Stimulated activated CD4-positive, alpha-beta T cell treated with anti-CD3 and anti-CD28 coated beads, TNF-alpha, amount 100 ng/mL, for 1 hour (primary cell): ENCODE results near the gene NTRK2.
"Not testable (repeated sequence)": the region's sequence is repeated elsewhere in the genome, so short reads cannot be mapped to it uniquely, and the experiment has no call there.

ENCODE experiments used
- DNase-seq, 3 donors: peaks; one replicate each; pipeline ENCODE4 v3.0.0-alpha.2; 2020; ENCODE audit warnings: low read depth in 3 of 3, low spot score in 1 of 3

The NTRK2 gene

GRCh38 chr9:85055506-85056202 lies 386.1 kb downstream of the NTRK2 start:
- no peak for DNase-seq

GRCh38 chr9:85056203-85056572 lies 386.7 kb downstream of the NTRK2 start:
- DNase-seq, result no peak

- DNase-seq, result no peak
Observed at GRCh38 chr9:85061969-85062368, 392.4 kb downstream of the NTRK2 start.

- no peak for DNase-seq
Observed at GRCh38 chr9:85062385-85063022, 393.0 kb downstream of the NTRK2 start.

- DNase-seq, result no peak
Observed at GRCh38 chr9:85064811-85065371, 395.4 kb downstream of the NTRK2 start.

GRCh38 chr9:85067792-85068191 lies 398.3 kb downstream of the NTRK2 start:
- no peak for DNase-seq

GRCh38 chr9:85069421-85069820 lies 399.9 kb downstream of the NTRK2 start:
- not testable (repeated sequence) for DNase-seq
